ENCODE data around the gene FABP6.

The FABP6 gene

DNA sequence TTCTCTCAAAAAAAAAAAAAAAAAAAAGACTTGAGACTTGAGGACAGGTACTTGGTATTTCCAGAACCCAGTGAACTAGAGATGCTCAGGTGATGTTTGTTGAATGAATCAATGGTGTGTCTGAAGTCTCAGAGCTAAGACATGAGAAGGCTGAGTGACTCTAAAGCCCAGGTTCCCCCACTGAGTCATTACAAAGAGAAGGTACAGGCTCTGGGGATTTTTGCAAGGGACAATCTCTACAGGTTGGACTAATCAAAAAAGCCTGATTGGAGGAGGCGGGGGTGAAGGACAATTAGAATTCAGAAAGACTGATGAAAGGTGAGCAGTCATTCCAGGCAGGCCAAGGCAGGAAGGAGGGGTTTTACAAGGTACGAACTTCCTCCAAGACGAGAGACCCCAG lies 8.2 kb upstream of the FABP6 start:
- H3K27ac ChIP-seq (ENCODE audit: low read length): no peak overlapping the region
- H3K9me3 ChIP-seq (ENCODE audit: control insufficient read depth, insufficient read depth, low read length): no peaks in the 10 kb centered on the region
- no peak for DNase-seq (ENCODE audit: low read depth, low spot score)
- no peaks in the 10 kb centered on the region for H3K27me3 ChIP-seq (ENCODE audit: control insufficient read depth, insufficient read depth, low read length)
- no peak overlapping the region for H3K4me3 ChIP-seq (ENCODE audit: low read length)
- H3K36me3 ChIP-seq (ENCODE audit: control insufficient read depth, insufficient read depth, low read length): no peaks in the 10 kb centered on the region
- no CpG with 5 or more reads among the region's 3 CpGs for WGBS (ENCODE audit: insufficient coverage, insufficient read length)
- no peaks in the 10 kb centered on the region for H3K4me1 ChIP-seq (ENCODE audit: control insufficient read depth, insufficient read depth, low read length)

DNA sequence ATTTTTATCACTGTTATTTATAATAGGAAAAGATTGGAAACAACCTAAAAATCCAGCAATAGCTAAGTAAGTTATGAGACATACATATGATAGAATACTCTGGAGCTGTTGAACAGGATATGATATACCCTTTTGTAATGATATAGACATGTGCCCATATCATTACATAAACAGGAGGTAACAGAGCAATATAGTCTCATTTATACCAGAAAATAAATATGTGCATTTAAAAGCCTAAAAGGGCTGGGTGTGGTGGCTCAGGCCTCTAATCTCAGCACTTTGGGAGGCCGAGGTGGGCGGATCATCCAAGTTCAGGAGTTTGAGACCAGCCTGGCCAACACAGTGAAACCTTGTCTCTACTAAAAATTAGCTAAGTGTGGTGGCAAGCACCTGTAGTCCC lies 2.3 kb upstream of the FABP6 start:
- H3K4me1 ChIP-seq (ENCODE audit: control insufficient read depth, insufficient read depth, low read length): no peaks in the 10 kb centered on the region
- no peak for DNase-seq (ENCODE audit: low read depth, low spot score)
- H3K9me3 ChIP-seq (ENCODE audit: control insufficient read depth, insufficient read depth, low read length): no peaks in the 10 kb centered on the region
- no peaks in the 10 kb centered on the region for H3K36me3 ChIP-seq (ENCODE audit: control insufficient read depth, insufficient read depth, low read length)
- no peak overlapping the region for H3K27ac ChIP-seq (ENCODE audit: low read length)
- no peaks in the 10 kb centered on the region for H3K27me3 ChIP-seq (ENCODE audit: control insufficient read depth, insufficient read depth, low read length)
- no CpG with 5 or more reads among the region's 2 CpGs for WGBS (ENCODE audit: insufficient coverage, insufficient read length)
- H3K4me3 ChIP-seq (ENCODE audit: low read length): no peak overlapping the region

DNA sequence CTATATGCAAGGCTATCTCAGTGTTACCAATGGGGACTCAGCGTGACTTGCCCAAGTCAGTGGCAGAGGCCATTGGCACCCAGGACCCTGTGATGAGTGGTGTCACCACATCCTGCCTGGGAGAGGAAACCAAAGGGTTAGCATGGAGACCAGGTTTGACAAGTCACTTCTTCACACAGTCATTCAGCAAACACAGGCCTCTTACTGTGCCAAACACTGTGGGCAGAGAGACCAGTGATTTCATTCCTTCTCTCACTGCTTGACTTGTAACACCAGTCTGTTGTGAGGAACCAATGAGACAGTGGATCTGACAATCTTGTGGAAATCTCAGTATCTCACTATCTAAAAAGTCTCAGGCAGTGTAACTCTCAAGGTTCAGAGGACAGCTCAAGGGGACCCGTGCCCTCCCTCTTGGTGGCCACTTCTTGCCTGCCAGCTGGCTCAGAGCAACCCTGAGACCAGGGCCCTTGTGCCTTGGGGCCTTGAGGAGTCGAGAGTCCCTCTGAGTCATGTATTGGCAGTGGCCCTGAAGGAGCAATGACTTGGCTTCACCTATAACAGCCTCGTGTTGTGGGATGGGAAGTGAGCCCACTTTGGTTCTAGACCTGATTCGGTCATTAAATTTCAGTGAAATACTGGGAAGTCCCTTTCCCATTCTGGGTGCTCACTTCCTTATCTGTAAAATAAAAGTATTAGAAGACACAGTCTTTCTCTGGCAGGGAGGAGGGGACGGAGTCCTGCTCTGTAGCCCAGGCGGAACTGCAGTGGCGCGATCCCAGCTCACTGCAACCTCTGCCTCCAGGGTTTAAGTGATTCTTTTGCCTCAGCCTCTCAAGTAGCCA lies 1.6 kb downstream of the FABP6 start:
- no peak overlapping the region for H3K27ac ChIP-seq (ENCODE audit: low read length)
- H3K36me3 ChIP-seq (ENCODE audit: control insufficient read depth, insufficient read depth, low read length): no peaks in the 10 kb centered on the region
- no peaks in the 10 kb centered on the region for H3K4me1 ChIP-seq (ENCODE audit: control insufficient read depth, insufficient read depth, low read length)
- no peak for DNase-seq (ENCODE audit: low read depth, low spot score)
- H3K4me3 ChIP-seq (ENCODE audit: low read length): no peak overlapping the region
- no peaks in the 10 kb centered on the region for H3K9me3 ChIP-seq (ENCODE audit: control insufficient read depth, insufficient read depth, low read length)
- no peaks in the 10 kb centered on the region for H3K27me3 ChIP-seq (ENCODE audit: control insufficient read depth, insufficient read depth, low read length)
- WGBS (ENCODE audit: insufficient coverage, insufficient read length): no CpG with 5 or more reads among the region's 9 CpGs

- no peak overlapping the region for H3K4me3 ChIP-seq (ENCODE audit: low read length)
- no peaks in the 10 kb centered on the region for H3K4me1 ChIP-seq (ENCODE audit: control insufficient read depth, insufficient read depth, low read length)
- H3K36me3 ChIP-seq (ENCODE audit: control insufficient read depth, insufficient read depth, low read length): no peaks in the 10 kb centered on the region
- WGBS (ENCODE audit: insufficient coverage, insufficient read length): no CpG with 5 or more reads among the region's 10 CpGs
- no peaks in the 10 kb centered on the region for H3K9me3 ChIP-seq (ENCODE audit: control insufficient read depth, insufficient read depth, low read length)
- H3K27me3 ChIP-seq (ENCODE audit: control insufficient read depth, insufficient read depth, low read length): no peaks in the 10 kb centered on the region
- no peak overlapping the region for H3K27ac ChIP-seq (ENCODE audit: low read length)
- DNase-seq (ENCODE audit: low read depth, low spot score): no peak
Measured at GRCh38 chr5:160231783-160232342, 2.6 kb downstream of the FABP6 start.

DNA sequence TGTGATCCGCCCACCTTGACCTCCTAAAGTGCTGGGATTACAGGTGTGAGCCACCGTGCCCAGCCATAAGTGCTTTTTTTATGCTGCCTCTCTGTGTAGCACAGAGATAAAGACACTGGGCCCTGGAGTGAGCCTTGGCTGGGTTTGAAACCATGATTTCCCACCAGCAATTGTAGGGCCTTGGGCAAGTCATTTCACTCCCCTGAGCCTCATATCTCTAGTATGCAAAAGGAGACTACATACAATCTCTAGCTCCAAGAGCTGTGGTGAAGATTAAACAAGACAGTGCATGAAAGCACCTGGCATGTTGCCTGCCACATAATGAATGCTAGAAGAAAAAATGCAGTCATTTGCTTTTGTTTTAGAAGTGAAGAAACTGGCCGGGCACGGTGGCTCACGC lies 3.9 kb downstream of the FABP6 start:
- WGBS (ENCODE audit: insufficient coverage, insufficient read length): no CpG with 5 or more reads among the region's 5 CpGs
- no peak for DNase-seq (ENCODE audit: low read depth, low spot score)

DNA sequence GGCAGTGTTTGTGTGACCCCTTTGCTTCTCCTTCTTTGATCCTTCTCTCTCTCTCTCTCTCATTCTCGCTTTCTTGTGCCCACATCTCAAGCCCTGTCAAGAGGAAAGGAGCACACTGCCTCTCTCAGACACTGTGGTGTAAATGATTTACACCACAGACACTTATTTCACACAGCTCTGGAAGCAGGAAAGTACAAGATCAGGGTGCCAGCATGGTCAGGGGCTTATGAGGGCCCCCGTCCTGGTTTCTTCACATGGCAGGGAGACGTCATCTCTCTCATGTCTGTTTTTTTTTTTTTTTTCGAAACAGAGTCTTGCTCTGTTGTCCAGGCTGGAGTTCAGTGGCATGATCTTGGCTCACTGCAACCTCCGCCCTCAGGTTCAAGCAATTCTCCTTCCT lies 6.4 kb downstream of the FABP6 start:
- no peaks in the 10 kb centered on the region for H3K27me3 ChIP-seq (ENCODE audit: control insufficient read depth, insufficient read depth, low read length)
- DNase-seq (ENCODE audit: low read depth, low spot score): no peak
- H3K4me3 ChIP-seq (ENCODE audit: low read length): no peak overlapping the region
- no peak overlapping the region for H3K27ac ChIP-seq (ENCODE audit: low read length)
- H3K4me1 ChIP-seq (ENCODE audit: control insufficient read depth, insufficient read depth, low read length): peaks cover 7% of the 10 kb centered on the region
- no peaks in the 10 kb centered on the region for H3K9me3 ChIP-seq (ENCODE audit: control insufficient read depth, insufficient read depth, low read length)
- H3K36me3 ChIP-seq (ENCODE audit: control insufficient read depth, insufficient read depth, low read length): no peaks in the 10 kb centered on the region
- no CpG with 5 or more reads among the region's 5 CpGs for WGBS (ENCODE audit: insufficient coverage, insufficient read length)

More for the DNA sequence above, 3.9 kb downstream of the FABP6 start:
- H3K4me3 ChIP-seq (ENCODE audit: low read length): no peak overlapping the region
- H3K9me3 ChIP-seq (ENCODE audit: control insufficient read depth, insufficient read depth, low read length): no peaks in the 10 kb centered on the region
- H3K36me3 ChIP-seq (ENCODE audit: control insufficient read depth, insufficient read depth, low read length): no peaks in the 10 kb centered on the region
- no peaks in the 10 kb centered on the region for H3K27me3 ChIP-seq (ENCODE audit: control insufficient read depth, insufficient read depth, low read length)
- H3K4me1 ChIP-seq (ENCODE audit: control insufficient read depth, insufficient read depth, low read length): peaks cover 7% of the 10 kb centered on the region
- no peak overlapping the region for H3K27ac ChIP-seq (ENCODE audit: low read length)

- H3K36me3 ChIP-seq (ENCODE audit: control insufficient read depth, insufficient read depth, low read length): no peaks in the 10 kb centered on the region
- H3K9me3 ChIP-seq (ENCODE audit: control insufficient read depth, insufficient read depth, low read length): no peaks in the 10 kb centered on the region
- WGBS (ENCODE audit: insufficient coverage, insufficient read length): no CpG with 5 or more reads among the region's 5 CpGs
Measured at GRCh38 chr5:160237571-160238093, 8.3 kb downstream of the FABP6 start.

GRCh38 chr5:160240350-160240749 lies 11.0 kb downstream of the FABP6 start:
- Histone ChIP-seq H3K4me1 (ENCODE audit: control insufficient read depth, insufficient read depth, low read length) (peaks cover 7% of the 10 kb centered on the region), H3K4me3 (ENCODE audit: low read length) (no peak overlapping the region), H3K27me3 (ENCODE audit: control insufficient read depth, insufficient read depth, low read length) (no peaks in the 10 kb centered on the region), H3K36me3 (ENCODE audit: control insufficient read depth, insufficient read depth, low read length) (no peaks in the 10 kb centered on the region), H3K9me3 (ENCODE audit: control insufficient read depth, insufficient read depth, low read length) (no peaks in the 10 kb centered on the region), H3K27ac (ENCODE audit: low read length) (no peak overlapping the region)
- no CpG with 5 or more reads among the region's 3 CpGs for WGBS (ENCODE audit: insufficient coverage, insufficient read length)
- DNase-seq (ENCODE audit: low read depth, low spot score): no peak

More at GRCh38 chr5:160237571-160238093, 8.3 kb downstream of the FABP6 start:
- DNase-seq (ENCODE audit: low read depth, low spot score): peak; percentile 57
- peaks cover 7% of the 10 kb centered on the region for H3K4me1 ChIP-seq (ENCODE audit: control insufficient read depth, insufficient read depth, low read length)
- H3K4me3 ChIP-seq (ENCODE audit: low read length): no peak overlapping the region
- no peaks in the 10 kb centered on the region for H3K27me3 ChIP-seq (ENCODE audit: control insufficient read depth, insufficient read depth, low read length)
- H3K27ac ChIP-seq (ENCODE audit: low read length): no peak overlapping the region

GRCh38 chr5:160242145-160242544 lies 12.8 kb downstream of the FABP6 start:
- Histone ChIP-seq H3K4me3 (ENCODE audit: low read length) (no peak overlapping the region), H3K4me1 (ENCODE audit: control insufficient read depth, insufficient read depth, low read length) (peaks cover 5% of the 10 kb centered on the region), H3K36me3 (ENCODE audit: control insufficient read depth, insufficient read depth, low read length) (no peaks in the 10 kb centered on the region), H3K9me3 (ENCODE audit: control insufficient read depth, insufficient read depth, low read length) (no peaks in the 10 kb centered on the region), H3K27ac (ENCODE audit: low read length) (no peak overlapping the region), H3K27me3 (ENCODE audit: control insufficient read depth, insufficient read depth, low read length) (no peaks in the 10 kb centered on the region)
- WGBS (ENCODE audit: insufficient coverage, insufficient read length): no CpG with 5 or more reads among the region's 3 CpGs
- DNase-seq (ENCODE audit: low read depth, low spot score): no peak

DNA sequence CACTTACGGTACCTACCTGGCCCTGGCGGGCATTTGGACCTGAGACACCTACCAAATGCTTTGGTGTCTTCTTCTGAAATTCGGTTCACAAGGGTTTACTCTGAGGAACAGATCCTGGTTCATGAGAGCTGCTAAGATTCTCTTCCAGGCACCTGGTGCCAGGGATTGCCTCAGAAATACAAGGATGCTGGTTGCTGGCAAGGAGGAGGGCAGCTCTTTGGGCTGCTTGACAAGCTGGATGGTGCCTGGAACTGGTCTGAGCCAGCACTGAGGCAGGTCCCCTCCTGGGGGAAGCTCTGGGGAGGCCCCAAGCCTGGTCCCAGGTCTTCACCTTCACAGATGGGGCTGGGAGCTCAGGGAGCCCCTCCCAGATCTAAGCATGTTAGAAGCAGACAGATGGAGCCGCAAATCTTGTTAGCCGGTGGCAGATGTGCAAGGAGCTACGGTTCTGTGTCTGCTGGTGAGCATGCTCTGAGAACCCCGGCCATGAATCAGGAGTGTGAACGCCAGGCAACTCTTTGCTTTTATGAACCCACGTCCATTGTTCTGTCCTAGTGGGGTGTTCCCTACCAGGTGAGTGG lies 16.3 kb downstream of the FABP6 start:
- H3K27me3 ChIP-seq (ENCODE audit: control insufficient read depth, insufficient read depth, low read length): no peaks in the 10 kb centered on the region
- H3K36me3 ChIP-seq (ENCODE audit: control insufficient read depth, insufficient read depth, low read length): no peaks in the 10 kb centered on the region
- no CpG with 5 or more reads among the region's 9 CpGs for WGBS (ENCODE audit: insufficient coverage, insufficient read length)
- H3K4me1 ChIP-seq (ENCODE audit: control insufficient read depth, insufficient read depth, low read length): no peaks in the 10 kb centered on the region
- no peak overlapping the region for H3K4me3 ChIP-seq (ENCODE audit: low read length)
- no peak overlapping the region for H3K27ac ChIP-seq (ENCODE audit: low read length)
- H3K9me3 ChIP-seq (ENCODE audit: control insufficient read depth, insufficient read depth, low read length): no peaks in the 10 kb centered on the region
- DNase-seq (ENCODE audit: low read depth, low spot score): no peak

Measured in iPS DF 6.9 (cell line).